ENCODE results near the gene RNPS1.

Gene RNPS1, protein sequence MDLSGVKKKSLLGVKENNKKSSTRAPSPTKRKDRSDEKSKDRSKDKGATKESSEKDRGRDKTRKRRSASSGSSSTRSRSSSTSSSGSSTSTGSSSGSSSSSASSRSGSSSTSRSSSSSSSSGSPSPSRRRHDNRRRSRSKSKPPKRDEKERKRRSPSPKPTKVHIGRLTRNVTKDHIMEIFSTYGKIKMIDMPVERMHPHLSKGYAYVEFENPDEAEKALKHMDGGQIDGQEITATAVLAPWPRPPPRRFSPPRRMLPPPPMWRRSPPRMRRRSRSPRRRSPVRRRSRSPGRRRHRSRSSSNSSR

DNA sequence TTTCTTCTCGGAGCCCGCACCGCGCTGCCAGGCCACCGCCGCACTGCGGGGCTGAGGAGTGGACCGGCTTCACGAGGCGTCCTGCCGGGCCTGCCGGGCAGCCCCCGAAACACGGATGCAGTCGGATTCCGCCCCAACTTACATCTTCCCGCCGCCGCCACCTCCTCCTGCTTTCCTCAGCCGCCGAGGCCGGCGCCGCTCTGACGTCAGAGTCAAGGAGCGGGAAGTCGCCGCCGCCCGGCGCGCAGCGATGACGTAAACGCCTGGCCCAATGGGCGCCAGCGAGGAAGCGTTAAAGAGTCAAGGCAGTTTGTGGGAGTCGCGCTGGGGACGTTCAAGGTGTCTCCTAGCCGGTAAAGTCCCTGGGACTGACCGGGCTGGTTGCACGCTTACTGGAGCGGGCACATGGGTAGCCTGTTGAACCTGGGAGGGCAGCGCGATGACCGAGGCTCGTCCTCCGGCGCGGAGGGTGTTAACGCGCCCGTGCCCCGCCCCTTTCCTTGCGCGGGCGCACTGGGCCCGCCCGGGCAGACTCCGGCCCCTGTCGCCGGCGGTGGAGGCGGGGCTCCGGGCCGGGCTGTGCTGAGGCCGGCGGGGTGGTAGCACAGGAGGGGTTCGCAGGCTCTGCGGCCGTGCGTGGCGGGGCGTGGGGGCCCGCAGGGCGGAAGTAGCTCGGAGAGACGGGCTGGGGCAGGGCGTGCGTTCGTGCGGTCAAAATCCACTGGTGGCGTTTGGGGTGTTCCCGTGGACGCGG, at the start of gene RNPS1:
RNPS1 (minus strand) TSS at position 214 of the 754 bp plus-strand sequence. CDS start 3,483 bp downstream, outside the sequence.
- peak; percentile 71 for DNase-seq

GRCh38 chr16:2317231-2318020, 49.5 kb upstream of the RNPS1 start:
- no peak for DNase-seq

GRCh38 chr16:2308089-2308962, 40.4 kb upstream of the RNPS1 start:
- no peak for DNase-seq

GRCh38 chr16:2299915-2300192, 31.9 kb upstream of the RNPS1 start:
- DNase-seq: no peak

DNA sequence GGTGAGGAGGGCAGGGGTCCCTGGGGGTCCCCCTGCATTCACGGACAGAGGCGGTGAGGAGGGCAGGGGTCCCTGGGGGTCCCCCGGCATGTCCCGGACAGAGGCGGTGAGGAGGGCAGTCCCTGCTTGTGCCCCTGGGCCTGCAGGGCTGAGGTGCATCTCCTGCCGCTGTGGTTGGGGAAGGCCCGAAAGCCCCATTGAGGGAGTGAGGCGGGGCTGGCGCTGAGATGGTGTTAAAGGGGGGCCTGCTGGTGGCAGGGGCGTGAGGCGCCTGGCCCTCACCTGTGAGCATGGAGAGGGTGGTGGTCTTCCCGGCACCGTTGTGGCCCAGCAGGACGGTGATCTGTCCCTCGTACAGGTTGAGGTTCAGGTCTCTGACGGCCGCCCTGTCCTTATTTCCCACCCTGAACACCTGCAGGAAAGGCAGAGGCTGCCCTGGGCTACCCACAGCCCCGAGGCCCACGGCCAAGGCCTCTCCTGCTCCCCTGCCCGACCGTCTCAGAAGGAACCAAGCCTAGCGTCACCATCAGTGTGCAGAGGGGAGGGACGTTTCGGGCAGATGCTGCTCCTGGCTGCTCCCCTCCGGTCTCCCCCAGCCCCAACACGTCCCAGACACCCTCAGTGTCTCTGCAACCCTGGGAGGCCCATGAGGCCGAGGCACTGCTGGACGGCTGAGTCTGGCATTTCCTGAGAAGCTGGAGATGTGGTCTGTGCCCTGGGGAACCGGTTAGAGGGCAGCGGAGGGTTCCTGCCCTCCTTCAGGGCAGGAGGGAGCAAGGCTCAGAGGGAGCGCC, 31.4 kb upstream of the RNPS1 start:
- no peak for DNase-seq

DNA sequence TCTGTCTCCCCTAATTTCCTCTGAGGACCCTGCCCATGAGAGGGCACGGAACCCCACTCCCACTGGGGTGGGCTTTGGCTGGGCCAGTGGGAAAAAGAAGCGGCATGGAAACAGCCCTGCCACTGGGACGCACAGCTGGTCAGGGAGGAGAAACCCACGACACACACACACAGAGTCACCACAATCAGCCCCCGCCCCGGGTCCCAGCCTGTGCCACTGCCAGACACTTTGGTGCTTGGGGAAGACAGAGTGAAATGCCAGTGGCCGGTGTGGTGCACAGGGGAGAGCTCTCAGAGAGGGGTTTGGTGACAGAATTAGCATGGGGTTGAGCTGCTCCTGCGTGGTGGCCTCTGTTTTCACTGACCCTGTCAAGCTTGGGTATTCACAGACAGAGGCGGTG, 30.7 kb upstream of the RNPS1 start:
- DNase-seq: no peak

GRCh38 chr16:2297506-2297860, 29.6 kb upstream of the RNPS1 start:
- no peak for DNase-seq

GRCh38 chr16:2296661-2297505, 29.0 kb upstream of the RNPS1 start:
- no peak for DNase-seq

DNA sequence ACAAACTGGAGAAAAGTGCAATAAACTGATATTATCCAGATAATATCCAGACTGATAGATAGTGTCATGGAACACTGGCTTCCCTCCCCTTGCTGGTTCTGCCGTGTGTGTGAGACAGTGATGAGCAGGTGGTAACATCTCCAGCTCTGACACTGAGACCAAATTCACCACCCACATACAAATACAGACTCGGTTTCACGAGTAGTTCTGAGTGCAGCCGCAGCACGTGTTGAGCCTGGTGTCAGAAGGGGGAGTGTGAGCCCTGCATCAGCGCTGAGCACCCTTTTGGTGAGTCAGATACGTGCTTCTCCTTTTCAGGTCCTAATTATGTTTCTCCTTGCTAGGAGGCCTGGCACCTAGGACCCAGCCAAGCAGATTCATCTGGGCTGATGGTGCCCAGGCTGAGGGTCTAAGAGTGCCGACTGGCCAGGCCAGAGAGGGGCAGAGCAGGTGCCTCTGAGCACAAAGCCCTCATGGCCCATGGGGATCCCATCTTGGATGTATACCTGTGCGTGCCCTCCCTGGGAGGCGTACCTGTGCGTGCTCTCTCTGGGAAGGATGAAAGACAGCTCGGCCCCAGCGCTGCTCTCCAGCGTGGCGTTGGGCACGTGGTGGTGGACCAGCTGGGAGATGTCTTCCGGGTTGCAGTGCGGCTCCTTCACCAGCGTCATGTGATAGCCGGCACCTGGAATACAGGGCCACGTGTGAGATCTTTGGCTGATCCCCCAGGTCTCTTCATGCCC, 27.3 kb upstream of the RNPS1 start:
- DNase-seq: no peak

- no peak for DNase-seq
These were observed 24.3 kb upstream of the RNPS1 start for GRCh38 chr16:2292221-2292620.

DNA sequence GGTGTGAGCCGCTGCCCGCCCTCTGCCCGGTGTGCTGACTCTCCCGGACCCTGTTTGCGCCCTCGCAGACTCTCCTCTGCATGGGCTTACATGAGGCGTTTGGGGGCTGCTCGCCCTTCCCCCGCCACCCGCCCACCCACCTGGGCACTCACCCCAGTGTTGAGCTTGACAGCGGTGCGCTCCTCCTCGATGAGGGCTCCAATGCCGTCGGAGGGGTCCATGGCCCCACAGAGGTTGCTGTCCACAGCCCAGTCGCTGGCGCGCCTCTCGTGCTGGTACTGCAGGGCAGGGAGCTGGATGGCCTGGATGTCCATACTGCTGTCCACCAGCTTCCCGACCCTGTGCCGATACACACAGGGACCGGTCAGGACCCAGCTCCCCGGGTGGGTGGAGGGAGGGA, 21.4 kb upstream of the RNPS1 start:
- DNase-seq: no peak

GRCh38 chr16:2288726-2289125, 20.8 kb upstream of the RNPS1 start:
- DNase-seq: no peak

DNA sequence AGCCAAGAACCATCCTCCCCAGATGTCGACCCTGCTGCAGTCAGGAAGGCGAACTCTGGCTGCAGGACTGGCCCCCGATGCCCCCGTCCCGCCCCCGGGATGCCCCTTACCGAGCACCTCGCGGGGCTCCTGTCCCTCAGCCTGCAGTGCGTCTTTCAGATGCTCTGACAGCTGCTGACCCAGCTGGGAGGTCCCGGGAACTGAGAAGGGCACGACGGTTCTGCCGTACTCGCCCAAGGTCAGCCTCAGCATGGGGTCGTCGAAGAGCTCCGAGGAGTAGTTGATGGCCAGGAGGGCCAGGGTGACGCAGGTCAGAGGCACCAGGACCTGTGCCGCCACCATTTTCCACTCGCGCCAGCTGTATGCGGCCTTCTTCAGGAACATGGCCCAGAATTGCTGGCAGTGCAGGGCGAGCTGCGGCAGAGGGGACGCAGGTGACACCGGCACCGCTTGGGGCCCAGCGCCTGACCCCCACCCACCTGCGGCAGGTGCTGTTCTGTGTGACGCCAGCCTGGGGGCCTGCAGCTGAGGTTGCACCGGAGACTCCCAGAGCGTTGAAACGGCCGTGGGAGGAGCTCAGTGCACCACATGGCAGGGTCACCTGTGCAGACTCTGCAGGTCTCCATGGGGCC, 20.1 kb upstream of the RNPS1 start:
- no peak for DNase-seq

GRCh38 chr16:2286550-2286949, 18.6 kb upstream of the RNPS1 start:
- DNase-seq: no peak

DNA sequence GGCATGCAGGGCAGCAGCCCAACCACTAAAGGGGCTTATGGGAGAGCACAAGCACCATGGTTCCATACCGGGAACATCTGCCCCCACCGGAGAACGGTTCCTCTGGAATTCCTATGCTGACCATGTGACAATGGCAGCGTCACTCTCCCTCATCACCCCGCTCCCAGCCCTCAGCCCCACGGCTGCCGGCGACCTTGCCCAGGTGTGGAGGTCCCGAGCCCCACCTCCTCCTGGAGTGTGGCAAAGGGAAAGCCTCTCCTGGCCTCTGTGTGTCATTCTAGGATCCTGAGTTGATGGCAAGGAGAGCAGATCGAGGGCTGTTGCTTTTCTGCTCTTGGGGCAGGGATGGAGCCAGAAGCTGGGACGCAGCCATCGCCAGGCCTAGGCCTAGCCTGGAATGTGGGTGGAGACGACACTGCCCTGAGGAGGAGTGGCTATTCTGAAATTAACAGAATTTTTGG, 17.8 kb upstream of the RNPS1 start:
- no peak for DNase-seq

DNA sequence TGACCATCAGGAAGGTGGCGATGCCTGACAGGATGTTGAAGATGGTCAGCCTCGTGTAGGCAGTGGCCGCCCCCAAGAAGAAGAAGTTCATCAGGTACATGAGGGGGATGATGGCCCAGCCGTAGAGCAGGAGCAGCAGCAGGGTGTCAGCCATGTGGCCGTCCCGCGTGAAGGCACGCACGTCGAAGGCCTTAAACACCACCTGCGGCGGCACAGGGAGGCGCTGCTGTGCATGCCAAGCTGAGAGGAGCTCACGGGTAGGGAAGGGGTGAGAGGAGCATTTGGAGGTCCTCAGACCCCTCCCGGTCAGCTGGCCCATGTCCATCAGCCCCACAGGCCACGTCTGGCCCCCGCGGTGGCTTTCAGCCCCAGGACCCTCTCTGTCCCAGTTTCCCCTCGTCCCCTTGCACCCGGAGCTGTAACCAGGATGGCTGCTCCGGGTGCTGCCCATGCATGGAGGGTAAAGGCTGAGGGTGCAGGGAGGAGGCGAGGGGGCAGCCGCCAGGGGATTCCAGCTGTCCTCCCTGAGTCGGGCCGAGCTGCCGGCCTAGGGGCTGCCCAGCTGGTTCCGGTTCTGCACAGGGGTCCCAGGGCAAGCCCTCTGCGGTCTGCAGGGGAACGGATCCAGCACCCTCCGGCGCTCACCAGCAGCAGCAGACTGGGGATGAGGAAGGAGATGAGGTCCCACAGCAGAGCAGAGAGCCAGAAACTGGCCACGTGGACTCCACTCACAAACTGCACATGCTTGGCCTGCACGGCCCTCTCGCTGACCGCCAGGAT, 17.1 kb upstream of the RNPS1 start:
- DNase-seq: no peak

- DNase-seq: no peak
These were observed 16.3 kb upstream of the RNPS1 start for GRCh38 chr16:2284001-2284770.

Data from NCI-H1694 (cell line).